Measurements from ENCODE around the gene MYH4. TPM values are rescaled to one million over a fixed set of nuclear protein-coding genes. Genes with fewer than 3 reads are reported as not detected.

MYH4 gene
- total and polyA plus RNA-seq, 2 of the 13 experiments (the other 11 are each of a cell fraction or from before 2014, with no cell fraction given), result 0.01 to 0.02 TPM

- H3K79me2 ChIP-seq (ENCODE audit: insufficient read depth, low read length), result no peaks in the 10 kb centered on the region
- no peaks in the 10 kb centered on the region for H3K36me3 ChIP-seq (replicated peaks in 1 of 2; ENCODE audit: control insufficient read depth in 1 of 2, insufficient read depth in 2 of 2, low read length in 2 of 2)
- ATAC-seq (no peak), DNase-seq (ENCODE audit: low spot score) (no peak), FAIRE-seq (no peak)
- TF ChIP-seq SRSF1 (optimal IDR thresholded peaks at IDR 0.05; ENCODE audit: low read depth, low read length) (no peak), DMTF1 (CRISPR knock-in tag; IDR thresholded peaks at IDR 0.05) (no peak), ZSCAN25 (CRISPR knock-in tag; IDR thresholded peaks at IDR 0.05) (no peak), NCOA1 (CRISPR knock-in tag; IDR thresholded peaks at IDR 0.05) (no peak), MXD4 (CRISPR knock-in tag; IDR thresholded peaks at IDR 0.05) (no peak), GTF3A (CRISPR knock-in tag; conservative IDR thresholded peaks at IDR 0.05) (no peak), ZKSCAN1 (IDR thresholded peaks at IDR 0.05; ENCODE audit: low read length) (no peak), ZNF354B (CRISPR knock-in tag; IDR thresholded peaks at IDR 0.05) (no peak), ATF7 (IDR thresholded peaks at IDR 0.05) (no peak), ATF7 (CRISPR knock-in tag; IDR thresholded peaks at IDR 0.05) (no peak)
- TF ChIP-seq, protein P1, sequence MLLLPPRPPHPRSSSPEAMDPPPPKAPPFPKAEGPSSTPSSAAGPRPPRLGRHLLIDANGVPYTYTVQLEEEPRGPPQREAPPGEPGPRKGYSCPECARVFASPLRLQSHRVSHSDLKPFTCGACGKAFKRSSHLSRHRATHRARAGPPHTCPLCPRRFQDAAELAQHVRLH (CRISPR knock-in tag; IDR thresholded peaks at IDR 0.05; ENCODE audit: borderline replicate concordance, low read depth), result no peak
- TF ChIP-seq, protein P2, sequence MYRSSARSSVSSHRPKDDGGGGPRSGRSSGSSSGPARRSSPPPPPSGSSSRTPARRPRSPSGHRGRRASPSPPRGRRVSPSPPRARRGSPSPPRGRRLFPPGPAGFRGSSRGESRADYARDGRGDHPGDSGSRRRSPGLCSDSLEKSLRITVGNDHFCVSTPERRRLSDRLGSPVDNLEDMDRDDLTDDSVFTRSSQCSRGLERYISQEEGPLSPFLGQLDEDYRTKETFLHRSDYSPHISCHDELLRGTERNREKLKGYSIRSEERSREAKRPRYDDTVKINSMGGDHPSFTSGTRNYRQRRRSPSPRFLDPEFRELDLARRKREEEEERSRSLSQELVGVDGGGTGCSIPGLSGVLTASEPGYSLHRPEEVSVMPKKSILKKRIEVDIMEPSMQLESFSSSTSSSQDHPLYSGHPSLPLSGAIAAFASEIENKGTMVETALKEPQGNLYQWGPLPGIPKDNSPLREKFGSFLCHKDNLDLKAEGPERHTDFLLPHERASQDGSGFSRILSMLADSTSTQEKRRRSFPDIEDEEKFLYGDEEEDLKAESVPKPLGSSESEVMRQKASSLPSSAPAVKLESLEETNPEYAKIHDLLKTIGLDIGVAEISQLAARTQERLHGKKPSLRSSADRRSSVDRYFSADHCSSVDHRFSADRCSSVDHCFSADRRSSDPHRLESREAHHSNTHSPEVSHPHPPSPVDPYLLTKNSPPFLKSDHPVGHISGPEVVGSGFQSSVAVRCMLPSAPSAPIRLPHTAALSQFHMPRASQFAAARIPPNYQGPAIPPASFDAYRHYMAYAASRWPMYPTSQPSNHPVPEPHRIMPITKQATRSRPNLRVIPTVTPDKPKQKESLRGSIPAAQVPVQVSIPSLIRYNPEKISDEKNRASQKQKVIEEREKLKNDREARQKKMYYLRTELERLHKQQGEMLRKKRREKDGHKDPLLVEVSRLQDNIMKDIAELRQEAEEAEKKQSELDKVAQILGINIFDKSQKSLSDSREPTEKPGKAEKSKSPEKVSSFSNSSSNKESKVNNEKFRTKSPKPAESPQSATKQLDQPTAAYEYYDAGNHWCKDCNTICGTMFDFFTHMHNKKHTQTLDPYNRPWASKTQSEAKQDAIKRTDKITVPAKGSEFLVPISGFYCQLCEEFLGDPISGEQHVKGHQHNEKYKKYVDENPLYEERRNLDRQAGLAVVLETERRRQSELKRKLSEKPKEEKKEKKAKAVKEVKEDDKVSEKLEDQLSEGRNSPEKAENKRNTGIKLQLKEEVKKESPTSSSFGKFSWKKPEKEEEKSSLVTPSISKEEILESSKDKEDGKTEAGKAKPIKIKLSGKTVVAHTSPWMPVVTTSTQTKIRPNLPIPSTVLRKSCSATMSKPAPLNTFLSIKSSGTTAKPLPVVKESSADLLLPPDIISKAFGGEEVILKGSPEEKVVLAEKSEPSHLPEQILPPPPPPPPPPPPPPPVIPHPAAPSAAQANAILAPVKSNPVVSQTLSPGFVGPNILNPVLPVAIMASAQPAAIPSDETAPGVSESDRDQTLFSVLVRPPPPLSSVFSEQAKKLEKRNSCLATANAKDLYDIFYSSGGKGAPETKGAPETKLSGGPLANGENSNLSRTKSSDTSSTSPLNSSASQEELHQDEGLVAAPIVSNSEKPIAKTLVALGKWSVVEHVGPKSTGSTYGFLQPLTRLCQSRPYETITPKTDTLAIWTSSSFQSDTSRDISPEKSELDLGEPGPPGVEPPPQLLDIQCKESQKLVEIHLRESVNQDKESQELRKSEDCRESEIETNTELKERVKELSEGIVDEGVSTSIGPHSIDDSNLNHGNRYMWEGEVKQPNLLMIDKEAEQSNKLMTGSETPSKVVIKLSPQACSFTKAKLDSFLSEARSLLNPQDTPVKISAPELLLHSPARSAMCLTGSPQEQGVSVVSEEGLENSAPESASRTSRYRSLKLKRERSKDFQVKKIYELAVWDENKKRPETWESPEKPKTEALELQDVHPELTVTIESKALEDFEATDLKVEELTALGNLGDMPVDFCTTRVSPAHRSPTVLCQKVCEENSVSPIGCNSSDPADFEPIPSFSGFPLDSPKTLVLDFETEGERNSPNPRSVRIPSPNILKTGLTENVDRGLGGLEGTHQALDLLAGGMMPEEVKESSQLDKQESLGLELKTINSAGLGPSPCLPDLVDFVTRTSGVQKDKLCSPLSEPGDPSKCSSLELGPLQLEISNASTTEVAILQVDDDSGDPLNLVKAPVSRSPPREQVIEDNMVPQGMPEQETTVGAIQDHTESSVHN (CRISPR knock-in tag; IDR thresholded peaks at IDR 0.05), result no peak
- intact Hi-C loops (cut with micrococcal nuclease; ENCODE audit: unreplicated experiment) (no loop called here), in situ Hi-C loops (cut with HindIII; ENCODE audit: extremely low pct_ligation_motif_present, low pct_unique_long_range_greater_than_20kb) (no loop called here)
- POLR2A ChIA-PET, result interaction anchor here (0.9 kb wide), 1 partner anchor 44 kb away, joined by 3 read pairs; no protein-coding TSS in a partner anchor
- no peak overlapping the region for H2AFZ ChIP-seq (ENCODE audit: low read length)
- no peak overlapping the region for H3K4me2 ChIP-seq (ENCODE audit: low read depth, low read length)
- H3K27ac ChIP-seq (ENCODE audit: extremely low read length, insufficient read depth, low read length), result no peak overlapping the region
- no TSS peak for BruUV-seq (replicated peaks)
- CTCF ChIA-PET (ENCODE audit: low intra/inter-chr PET ratio, low total read pairs), result no interaction called here
- H3K9me3 ChIP-seq (ENCODE audit: low read length), result no peaks in the 10 kb centered on the region
- H4K20me1 ChIP-seq (ENCODE audit: insufficient read depth, low read length), result no peaks in the 10 kb centered on the region
- no peak overlapping the region for H3K9ac ChIP-seq (ENCODE audit: insufficient read depth, low read depth, low read length)
- no peak overlapping the region for H3K4me3 ChIP-seq (replicated peaks in 1 of 3; ENCODE audit: insufficient read depth in 1 of 3, low read depth in 2 of 3, low read length in 3 of 3)
- H3K4me1 ChIP-seq (ENCODE audit: insufficient read depth, low read length), result no peaks in the 10 kb centered on the region
- H3K27me3 ChIP-seq (ENCODE audit: control insufficient read depth in 1 of 2, insufficient read depth in 2 of 2, low read length in 2 of 2), result peaks cover 0 to 3% of the 10 kb centered on the region in 2 experiments; a peak in 1 of 5 replicates
These were observed 65.8 kb downstream of the MYH4 start for GRCh38 chr17:10403589-10403988.
